K562 (cell line): ENCODE data around the gene CPSF6. TPM values are rescaled to one million over a fixed set of nuclear protein-coding genes. Genes with fewer than 3 reads are reported as not detected.

ENCODE experiments used
- CTBP1 ChIP-seq: fragments of 450-650 bp; IDR thresholded peaks from 2 replicates; pipeline ENCODE4 v1.6.1; 2016; ENCODE audit warnings: borderline replicate concordance
- EZH2 ChIP-seq: IDR thresholded peaks from 2 replicates; pipeline ENCODE4 v1.6.1; 2012; ENCODE audit warnings: low read depth, mild to moderate bottlenecking, inconsistent platforms, low read length, borderline replicate concordance
- GTF2F1 ChIP-seq: IDR thresholded peaks from 2 replicates; pipeline ENCODE4 v1.6.1; 2011; ENCODE audit warnings: low read depth, low read length, improper control_type of control experiment
- HCFC1 ChIP-seq: IDR thresholded peaks from 2 replicates; pipeline ENCODE4 v1.6.1; 2012; ENCODE audit warnings: low read depth, low read length, improper control_type of control experiment
- HIVEP1 ChIP-seq: fragments of 250-450 bp; sonication (Bioruptor Pico); IDR thresholded peaks from 2 replicates; pipeline ENCODE4 v1.4.0; 2020; ENCODE audit warnings: mild to moderate bottlenecking
- MAZ ChIP-seq, 2 experiments: fragments of 450-650 bp in 1 of 2; sonication (generic) in 1 of 2; formaldehyde crosslinking; IDR thresholded peaks in 1 of 2; conservative IDR thresholded peaks in 1 of 2; 2 replicates each; pipeline versions ENCODE4 v1.4.0 to v1.5.0; 2020; ENCODE audit warnings: mild to moderate bottlenecking in 1 of 2, missing genetic modification reagents in 1 of 2
- MEIS2 ChIP-seq: fragments of 450-650 bp; IDR thresholded peaks from 2 replicates; pipeline ENCODE4 v1.6.1; 2014; ENCODE audit warnings: mild to moderate bottlenecking; ENCODE audit not compliant: partially characterized antibody
- NR3C1 ChIP-seq: sonication (generic); formaldehyde crosslinking; IDR thresholded peaks from 2 replicates; pipeline ENCODE4 v1.8.1; 2022; ENCODE audit warnings: missing genetic modification reagents
- POLR2AphosphoS2 ChIP-seq: IDR thresholded peaks from 2 replicates; pipeline ENCODE4 v1.6.1; 2012; ENCODE audit warnings: low read length, improper control_type of control experiment
- POLR2H ChIP-seq: IDR thresholded peaks from 2 replicates; pipeline ENCODE4 v1.6.1; 2016; ENCODE audit warnings: missing genetic modification characterization, low read depth, mild to moderate bottlenecking, control low read depth, missing compliant biosample characterization, moderate library complexity
- PREB ChIP-seq: sonication (generic); formaldehyde crosslinking; IDR thresholded peaks from 2 replicates; pipeline ENCODE4 v1.8.1; 2023; ENCODE audit warnings: mild to moderate bottlenecking, missing genetic modification reagents
- RBM17 ChIP-seq: fragments of 200-400 bp; formaldehyde crosslinking; IDR thresholded peaks from 2 replicates; pipeline ENCODE4 v1.6.1; 2017; ENCODE audit warnings: low read depth, mild to moderate bottlenecking, low read length, borderline replicate concordance
- RBM22 ChIP-seq: fragments of 200-400 bp; formaldehyde crosslinking; IDR thresholded peaks from 2 replicates; pipeline ENCODE4 v1.6.1; 2018; ENCODE audit warnings: low read length, low read depth; ENCODE audit not compliant: poor library complexity, severe bottlenecking
- RCOR1 ChIP-seq, 2 experiments: IDR thresholded peaks; 2 replicates each; pipeline ENCODE4 v1.6.1; 2012; ENCODE audit warnings: low read depth in 2 of 2, low read length in 2 of 2, borderline replicate concordance in 1 of 2, improper control_type of control experiment in 1 of 2
- SAFB2 ChIP-seq: fragments of 200-400 bp; formaldehyde crosslinking; IDR thresholded peaks from 2 replicates; pipeline ENCODE4 v1.6.1; 2018; ENCODE audit warnings: borderline replicate concordance, low read length, low read depth, moderate library complexity; ENCODE audit not compliant: severe bottlenecking
- TBP ChIP-seq: optimal IDR thresholded peaks from 2 replicates; pipeline ENCODE3; 2011; ENCODE audit warnings: low read depth, low read length, improper control_type of control experiment
- TGIF2 ChIP-seq: sonication (generic); formaldehyde crosslinking; IDR thresholded peaks from 2 replicates; pipeline ENCODE4 v1.8.1; 2022; ENCODE audit warnings: mild to moderate bottlenecking, missing genetic modification reagents, moderate library complexity
- YY1 ChIP-seq, 3 experiments: IDR thresholded peaks; 2 replicates each; pipeline ENCODE4 v1.6.1; 2011; ENCODE audit warnings: low read length in 2 of 3, mild to moderate bottlenecking in 2 of 3, moderate library complexity in 2 of 3, borderline replicate concordance in 1 of 3, control low read depth in 1 of 3, low read depth in 1 of 3; ENCODE audit not compliant: insufficient read depth in 3 of 3, insufficient replicate concordance in 2 of 3, control insufficient read depth in 1 of 3, insufficient read length in 1 of 3; ENCODE audit errors: extremely low read depth in 1 of 3
- ZNF324 ChIP-seq: fragments of 250-450 bp; sonication (Bioruptor Pico); IDR thresholded peaks from 2 replicates; pipeline ENCODE4 v1.4.0; 2020; ENCODE audit warnings: mild to moderate bottlenecking
- ZNF408 ChIP-seq: fragments of 250-450 bp; sonication (Bioruptor Pico); IDR thresholded peaks from 2 replicates; pipeline ENCODE4 v1.4.0; 2020; ENCODE audit warnings: low read depth, mild to moderate bottlenecking, moderate library complexity
- ZNF592 ChIP-seq: fragments of 450-650 bp; IDR thresholded peaks from 2 replicates; pipeline ENCODE4 v1.6.1; 2017; ENCODE audit warnings: antibody characterized with exemption, mild to moderate bottlenecking
- ZNF695 ChIP-seq: fragments of 450-650 bp; formaldehyde crosslinking; IDR thresholded peaks from 2 replicates; pipeline ENCODE4 v1.4.0; 2020; ENCODE audit warnings: mild to moderate bottlenecking, moderate library complexity
- polyA plus RNA-seq, 8 experiments: library from polyadenylated mRNA; depleted of rRNA in 4 of 8; stranded (reverse) in 5 of 8; unstranded in 3 of 8; fragments of >200 nt; fragmentation: Nextera tagmentation in 2 of 8; fragmentation: Illumina TruSeq in 1 of 8; extraction: Ambion mirVana in 2 of 8; extraction: Trizol in 1 of 8; gene quantifications; 2 replicates each; pipeline versions ENCODE4 v1.2.1 to v1.2.3, GENCODE V29; 2011 to 2014; ENCODE audit warnings: inconsistent platforms in 1 of 8, missing spikeins in 1 of 8
- total RNA-seq, 7 experiments: library from RNA; depleted of rRNA in 6 of 7; stranded (reverse); fragments of >200 nt in 6 of 7; fragmentation: Illumina TruSeq in 2 of 7; extraction: Trizol in 2 of 7; gene quantifications; 2 replicates each; pipeline versions ENCODE4 v1.2.1 to v1.2.3, GENCODE V29; 2011 to 2021; ENCODE audit warnings: low replicate concordance in 1 of 7

The CPSF6 gene
- total and polyA plus RNA-seq, 9 of the 15 experiments (the other 6 are each of a cell fraction or from before 2014, with no cell fraction given) = 34.3 to 129 (median 77.8) TPM

- TF ChIP-seq GTF2F1 (0 out of 2 replicates have a peak, but pooled peaks have one; percentile 43), MEIS2 (peak; percentile 4), ZNF592 (no peak), TBP (peak; percentile 71), RCOR1 (IDR thresholded peaks at IDR 0.05; ENCODE audit: borderline replicate concordance in 1 of 2, low read depth in 2 of 2, low read length in 2 of 2) (no peak; a peak in 1 of 4 replicates), POLR2AphosphoS2 (no peak), YY1 (IDR thresholded peaks at IDR 0.05; ENCODE audit: borderline replicate concordance in 1 of 3, control insufficient read depth in 1 of 3, extremely low read depth in 1 of 3, insufficient read depth in 3 of 3, insufficient read length in 1 of 3, insufficient replicate concordance in 2 of 3, low read depth in 1 of 3, low read length in 2 of 3) (peak; percentile 62 to 91 (median 88)), RBM22 (peak; percentile 7), TGIF2 (CRISPR knock-in tag) (no peak), CTBP1 (peak; percentile 89), RBM17 (no peak), ZNF695 (CRISPR knock-in tag) (no peak), NR3C1 (CRISPR knock-in tag) (no peak), PREB (CRISPR knock-in tag) (no peak), MAZ (CRISPR knock-in tag; conservative IDR thresholded peaks at IDR 0.05 in 1 of 2, IDR thresholded peaks at IDR 0.05 in 1 of 2) (peak; percentile 98 to 99), SAFB2 (no peak), HCFC1 (peak; percentile 51; the same call in 1 of the 2 replicates), EZH2 (no peak), ZNF408 (CRISPR knock-in tag) (no peak), POLR2H (tag) (peak; percentile 85), ZNF324 (CRISPR knock-in tag) (no peak), HIVEP1 (CRISPR knock-in tag) (no peak)
Observed at GRCh38 chr12:69239352-69239921, at the start of gene CPSF6 (continued).
